HepG2 (cell line): Measurements from ENCODE around the gene SLC41A3. TPM values are rescaled to one million over a fixed set of nuclear protein-coding genes. Genes with fewer than 3 reads are reported as not detected.

Experiments used
- ARHGAP35 ChIP-seq: sonication (generic); formaldehyde crosslinking; IDR thresholded peaks from 2 replicates; pipeline ENCODE4 v1.9.0; 2022; ENCODE audit warnings: mild to moderate bottlenecking, inconsistent platforms, moderate library complexity, missing genetic modification reagents, borderline replicate concordance
- ATF3 ChIP-seq: sonication (generic); formaldehyde crosslinking; IDR thresholded peaks from 2 replicates; pipeline ENCODE4 v1.4.0; 2020; ENCODE audit warnings: missing genetic modification reagents
- EEA1 ChIP-seq: sonication (generic); formaldehyde crosslinking; IDR thresholded peaks from 2 replicates; pipeline ENCODE4 v1.5.1; 2020; ENCODE audit warnings: mild to moderate bottlenecking, missing genetic modification reagents, borderline replicate concordance
- ETV6 ChIP-seq: sonication (generic); formaldehyde crosslinking; conservative IDR thresholded peaks from 2 replicates; pipeline ENCODE4 v1.4.0; 2020; ENCODE audit warnings: missing genetic modification reagents
- KAT8 ChIP-seq: IDR thresholded peaks from 2 replicates; pipeline ENCODE4 v1.6.1; 2016; ENCODE audit warnings: missing genetic modification reagents, missing compliant biosample characterization
- RFXAP ChIP-seq: sonication (generic); formaldehyde crosslinking; IDR thresholded peaks from 2 replicates; pipeline ENCODE4 v1.4.0; 2020; ENCODE audit warnings: missing genetic modification reagents, borderline replicate concordance
- SCMH1 ChIP-seq: sonication (generic); formaldehyde crosslinking; IDR thresholded peaks from 2 replicates; pipeline ENCODE4 v1.9.0; 2021; ENCODE audit warnings: missing genetic modification reagents, mild to moderate bottlenecking, borderline replicate concordance
- SNAI1 ChIP-seq: sonication (generic); formaldehyde crosslinking; IDR thresholded peaks from 2 replicates; pipeline ENCODE4 v1.5.0; 2020; ENCODE audit warnings: mild to moderate bottlenecking, missing genetic modification reagents, borderline replicate concordance
- ZNF781 ChIP-seq: sonication (generic); formaldehyde crosslinking; IDR thresholded peaks from 2 replicates; pipeline ENCODE4 v1.5.1; 2020; ENCODE audit warnings: borderline replicate concordance, mild to moderate bottlenecking, missing genetic modification reagents; ENCODE audit errors: not compliant biosample characterization
- ZNF879 ChIP-seq: sonication (generic); formaldehyde crosslinking; IDR thresholded peaks from 2 replicates; pipeline ENCODE4 v1.8.1; 2023; ENCODE audit warnings: missing genetic modification reagents
- polyA plus RNA-seq, 8 experiments: library from polyadenylated mRNA; depleted of rRNA in 3 of 8; stranded (reverse) in 7 of 8; unstranded in 1 of 8; fragments of >200 nt; fragmentation: Illumina TruSeq in 4 of 8; extraction: Trizol in 4 of 8; gene quantifications; 2 replicates each; pipeline versions ENCODE4 v1.2.1 to v1.2.3, GENCODE V29; 2011 to 2016; ENCODE audit warnings: low read depth in 4 of 8, missing spikeins in 1 of 8, mixed read lengths in 1 of 8; ENCODE audit not compliant: insufficient read depth in 1 of 8
- total RNA-seq, 5 experiments: library from RNA; depleted of rRNA; stranded (reverse); fragments of >200 nt; fragmentation: Illumina TruSeq; extraction: Trizol; gene quantifications; 2 replicates each; pipeline ENCODE4 v1.2.3, GENCODE V29; 2016; ENCODE audit warnings: low read depth in 1 of 5
- TF ChIP-seq, protein P1 (sequence below): sonication (generic); formaldehyde crosslinking; IDR thresholded peaks from 2 replicates; pipeline ENCODE4 v1.4.0; 2020; ENCODE audit warnings: missing genetic modification reagents
- TF ChIP-seq, protein P2 (sequence below): sonication (generic); formaldehyde crosslinking; IDR thresholded peaks from 2 replicates; pipeline ENCODE4 v1.4.0; 2020; ENCODE audit warnings: mild to moderate bottlenecking, missing genetic modification reagents
- TF ChIP-seq, protein P3 (sequence below): sonication (generic); formaldehyde crosslinking; IDR thresholded peaks from 2 replicates; pipeline ENCODE4 v1.4.0; 2020; ENCODE audit warnings: missing genetic modification reagents, low read depth, mild to moderate bottlenecking, borderline replicate concordance
- TF ChIP-seq, protein P4 (sequence below): sonication (generic); formaldehyde crosslinking; IDR thresholded peaks from 2 replicates; pipeline ENCODE4 v1.4.0; 2020; ENCODE audit warnings: missing genetic modification reagents, borderline replicate concordance
- TF ChIP-seq, protein P5 (sequence below): IDR thresholded peaks from 2 replicates; pipeline ENCODE4 v1.6.1; 2016; ENCODE audit warnings: low read depth, missing genetic modification reagents, missing compliant biosample characterization

The SLC41A3 gene
- total and polyA plus RNA-seq, 2 of the 13 experiments (the other 11 are each of a cell fraction or from before 2014, with no cell fraction given): 26.0 to 71.1 TPM

DNA sequence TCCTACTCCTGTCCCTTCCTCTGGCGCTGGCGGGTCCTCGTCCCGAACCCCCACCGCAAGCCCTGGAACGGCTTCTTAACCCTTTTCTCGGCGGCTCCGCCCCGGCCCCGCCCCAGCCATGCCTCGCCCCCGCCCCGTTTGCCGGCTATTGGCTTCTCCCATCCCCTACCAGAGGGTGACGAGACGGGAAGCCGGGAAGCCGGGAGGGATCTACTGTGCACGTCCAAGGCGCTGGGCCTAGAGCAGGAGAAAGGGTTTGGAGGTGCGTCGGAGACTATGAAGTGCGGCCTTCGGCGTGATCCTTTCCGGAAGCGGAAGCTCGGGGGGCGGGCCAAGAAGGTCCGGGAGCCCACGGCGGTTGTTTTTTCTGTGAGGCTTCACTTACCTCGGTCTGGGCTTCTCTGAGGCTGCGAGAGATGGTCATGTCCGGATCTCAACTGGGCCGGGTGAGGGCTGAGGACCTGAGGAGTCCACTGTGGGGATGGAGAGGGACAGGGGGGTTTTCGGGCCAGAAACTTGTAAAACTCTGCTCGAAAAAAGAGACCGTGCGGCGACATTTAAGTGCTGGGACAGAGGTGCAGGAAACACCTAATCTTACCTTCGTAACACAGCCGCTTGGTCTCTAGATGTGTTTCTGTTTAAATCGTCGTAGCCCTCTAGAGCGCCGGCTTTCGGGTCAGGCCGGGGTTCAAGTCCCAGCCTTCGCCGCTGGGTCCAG is 93.5 kb downstream of the SLC41A3 start (continued):
- TF ChIP-seq, protein P1, sequence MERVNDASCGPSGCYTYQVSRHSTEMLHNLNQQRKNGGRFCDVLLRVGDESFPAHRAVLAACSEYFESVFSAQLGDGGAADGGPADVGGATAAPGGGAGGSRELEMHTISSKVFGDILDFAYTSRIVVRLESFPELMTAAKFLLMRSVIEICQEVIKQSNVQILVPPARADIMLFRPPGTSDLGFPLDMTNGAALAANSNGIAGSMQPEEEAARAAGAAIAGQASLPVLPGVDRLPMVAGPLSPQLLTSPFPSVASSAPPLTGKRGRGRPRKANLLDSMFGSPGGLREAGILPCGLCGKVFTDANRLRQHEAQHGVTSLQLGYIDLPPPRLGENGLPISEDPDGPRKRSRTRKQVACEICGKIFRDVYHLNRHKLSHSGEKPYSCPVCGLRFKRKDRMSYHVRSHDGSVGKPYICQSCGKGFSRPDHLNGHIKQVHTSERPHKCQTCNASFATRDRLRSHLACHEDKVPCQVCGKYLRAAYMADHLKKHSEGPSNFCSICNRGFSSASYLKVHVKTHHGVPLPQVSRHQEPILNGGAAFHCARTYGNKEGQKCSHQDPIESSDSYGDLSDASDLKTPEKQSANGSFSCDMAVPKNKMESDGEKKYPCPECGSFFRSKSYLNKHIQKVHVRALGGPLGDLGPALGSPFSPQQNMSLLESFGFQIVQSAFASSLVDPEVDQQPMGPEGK (CRISPR knock-in tag): peak; percentile 32
- no peak for TF ChIP-seq ETV6 (CRISPR knock-in tag)
- TF ChIP-seq SNAI1 (CRISPR knock-in tag): no peak
- TF ChIP-seq ARHGAP35 (CRISPR knock-in tag): no peak
- TF ChIP-seq ZNF879 (CRISPR knock-in tag): no peak
- TF ChIP-seq, protein P2, sequence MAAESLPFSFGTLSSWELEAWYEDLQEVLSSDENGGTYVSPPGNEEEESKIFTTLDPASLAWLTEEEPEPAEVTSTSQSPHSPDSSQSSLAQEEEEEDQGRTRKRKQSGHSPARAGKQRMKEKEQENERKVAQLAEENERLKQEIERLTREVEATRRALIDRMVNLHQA (CRISPR knock-in tag): no peak
- TF ChIP-seq SCMH1 (CRISPR knock-in tag): no peak
- TF ChIP-seq ATF3: no peak
- TF ChIP-seq, protein P3, sequence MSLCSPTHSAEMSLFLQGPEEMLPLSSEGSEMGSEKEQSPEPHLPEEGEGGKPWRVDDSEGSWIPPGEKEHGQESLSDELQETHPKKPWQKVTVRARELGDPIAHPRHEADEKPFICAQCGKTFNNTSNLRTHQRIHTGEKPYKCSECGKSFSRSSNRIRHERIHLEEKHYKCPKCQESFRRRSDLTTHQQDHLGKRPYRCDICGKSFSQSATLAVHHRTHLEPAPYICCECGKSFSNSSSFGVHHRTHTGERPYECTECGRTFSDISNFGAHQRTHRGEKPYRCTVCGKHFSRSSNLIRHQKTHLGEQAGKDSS (CRISPR knock-in tag): no peak
- TF ChIP-seq, protein P4, sequence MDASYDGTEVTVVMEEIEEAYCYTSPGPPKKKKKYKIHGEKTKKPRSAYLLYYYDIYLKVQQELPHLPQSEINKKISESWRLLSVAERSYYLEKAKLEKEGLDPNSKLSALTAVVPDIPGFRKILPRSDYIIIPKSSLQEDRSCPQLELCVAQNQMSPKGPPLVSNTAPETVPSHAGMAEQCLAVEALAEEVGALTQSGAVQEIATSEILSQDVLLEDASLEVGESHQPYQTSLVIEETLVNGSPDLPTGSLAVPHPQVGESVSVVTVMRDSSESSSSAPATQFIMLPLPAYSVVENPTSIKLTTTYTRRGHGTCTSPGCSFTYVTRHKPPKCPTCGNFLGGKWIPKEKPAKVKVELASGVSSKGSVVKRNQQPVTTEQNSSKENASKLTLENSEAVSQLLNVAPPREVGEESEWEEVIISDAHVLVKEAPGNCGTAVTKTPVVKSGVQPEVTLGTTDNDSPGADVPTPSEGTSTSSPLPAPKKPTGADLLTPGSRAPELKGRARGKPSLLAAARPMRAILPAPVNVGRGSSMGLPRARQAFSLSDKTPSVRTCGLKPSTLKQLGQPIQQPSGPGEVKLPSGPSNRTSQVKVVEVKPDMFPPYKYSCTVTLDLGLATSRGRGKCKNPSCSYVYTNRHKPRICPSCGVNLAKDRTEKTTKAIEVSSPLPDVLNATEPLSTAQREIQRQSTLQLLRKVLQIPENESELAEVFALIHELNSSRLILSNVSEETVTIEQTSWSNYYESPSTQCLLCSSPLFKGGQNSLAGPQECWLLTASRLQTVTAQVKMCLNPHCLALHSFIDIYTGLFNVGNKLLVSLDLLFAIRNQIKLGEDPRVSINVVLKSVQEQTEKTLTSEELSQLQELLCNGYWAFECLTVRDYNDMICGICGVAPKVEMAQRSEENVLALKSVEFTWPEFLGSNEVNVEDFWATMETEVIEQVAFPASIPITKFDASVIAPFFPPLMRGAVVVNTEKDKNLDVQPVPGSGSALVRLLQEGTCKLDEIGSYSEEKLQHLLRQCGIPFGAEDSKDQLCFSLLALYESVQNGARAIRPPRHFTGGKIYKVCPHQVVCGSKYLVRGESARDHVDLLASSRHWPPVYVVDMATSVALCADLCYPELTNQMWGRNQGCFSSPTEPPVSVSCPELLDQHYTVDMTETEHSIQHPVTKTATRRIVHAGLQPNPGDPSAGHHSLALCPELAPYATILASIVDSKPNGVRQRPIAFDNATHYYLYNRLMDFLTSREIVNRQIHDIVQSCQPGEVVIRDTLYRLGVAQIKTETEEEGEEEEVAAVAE (CRISPR knock-in tag): no peak
- peak; percentile 57 for TF ChIP-seq KAT8 (CRISPR knock-in tag)
- TF ChIP-seq RFXAP (CRISPR knock-in tag): no peak
- no peak for TF ChIP-seq EEA1
- TF ChIP-seq, protein P5, sequence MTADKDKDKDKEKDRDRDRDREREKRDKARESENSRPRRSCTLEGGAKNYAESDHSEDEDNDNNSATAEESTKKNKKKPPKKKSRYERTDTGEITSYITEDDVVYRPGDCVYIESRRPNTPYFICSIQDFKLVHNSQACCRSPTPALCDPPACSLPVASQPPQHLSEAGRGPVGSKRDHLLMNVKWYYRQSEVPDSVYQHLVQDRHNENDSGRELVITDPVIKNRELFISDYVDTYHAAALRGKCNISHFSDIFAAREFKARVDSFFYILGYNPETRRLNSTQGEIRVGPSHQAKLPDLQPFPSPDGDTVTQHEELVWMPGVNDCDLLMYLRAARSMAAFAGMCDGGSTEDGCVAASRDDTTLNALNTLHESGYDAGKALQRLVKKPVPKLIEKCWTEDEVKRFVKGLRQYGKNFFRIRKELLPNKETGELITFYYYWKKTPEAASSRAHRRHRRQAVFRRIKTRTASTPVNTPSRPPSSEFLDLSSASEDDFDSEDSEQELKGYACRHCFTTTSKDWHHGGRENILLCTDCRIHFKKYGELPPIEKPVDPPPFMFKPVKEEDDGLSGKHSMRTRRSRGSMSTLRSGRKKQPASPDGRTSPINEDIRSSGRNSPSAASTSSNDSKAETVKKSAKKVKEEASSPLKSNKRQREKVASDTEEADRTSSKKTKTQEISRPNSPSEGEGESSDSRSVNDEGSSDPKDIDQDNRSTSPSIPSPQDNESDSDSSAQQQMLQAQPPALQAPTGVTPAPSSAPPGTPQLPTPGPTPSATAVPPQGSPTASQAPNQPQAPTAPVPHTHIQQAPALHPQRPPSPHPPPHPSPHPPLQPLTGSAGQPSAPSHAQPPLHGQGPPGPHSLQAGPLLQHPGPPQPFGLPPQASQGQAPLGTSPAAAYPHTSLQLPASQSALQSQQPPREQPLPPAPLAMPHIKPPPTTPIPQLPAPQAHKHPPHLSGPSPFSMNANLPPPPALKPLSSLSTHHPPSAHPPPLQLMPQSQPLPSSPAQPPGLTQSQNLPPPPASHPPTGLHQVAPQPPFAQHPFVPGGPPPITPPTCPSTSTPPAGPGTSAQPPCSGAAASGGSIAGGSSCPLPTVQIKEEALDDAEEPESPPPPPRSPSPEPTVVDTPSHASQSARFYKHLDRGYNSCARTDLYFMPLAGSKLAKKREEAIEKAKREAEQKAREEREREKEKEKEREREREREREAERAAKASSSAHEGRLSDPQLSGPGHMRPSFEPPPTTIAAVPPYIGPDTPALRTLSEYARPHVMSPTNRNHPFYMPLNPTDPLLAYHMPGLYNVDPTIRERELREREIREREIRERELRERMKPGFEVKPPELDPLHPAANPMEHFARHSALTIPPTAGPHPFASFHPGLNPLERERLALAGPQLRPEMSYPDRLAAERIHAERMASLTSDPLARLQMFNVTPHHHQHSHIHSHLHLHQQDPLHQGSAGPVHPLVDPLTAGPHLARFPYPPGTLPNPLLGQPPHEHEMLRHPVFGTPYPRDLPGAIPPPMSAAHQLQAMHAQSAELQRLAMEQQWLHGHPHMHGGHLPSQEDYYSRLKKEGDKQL: no peak
- no peak for TF ChIP-seq ZNF781 (CRISPR knock-in tag)
